ENCODE results near the gene PIGH.

GRCh38 chr14:67567654-67568053, 32.4 kb downstream of the PIGH start:
- TF ChIP-seq SMARCC2 (IDR thresholded peaks at IDR 0.05), result no peak
- TF ChIP-seq POLR2A (IDR thresholded peaks at IDR 0.05; ENCODE audit: insufficient read depth in 1 of 2, low read depth in 2 of 2, low read length in 2 of 2), result no peak
- no peak for TF ChIP-seq CTCF (CRISPR knock-in tag; IDR thresholded peaks at IDR 0.05)
- no peak for TF ChIP-seq POLR2AphosphoS5 (IDR thresholded peaks at IDR 0.05; ENCODE audit: low read depth, low read length)
- TF ChIP-seq REST (IDR thresholded peaks at IDR 0.05; ENCODE audit: borderline replicate concordance in 1 of 2, low read depth in 1 of 2, low read length in 2 of 2), result no peak
- TF ChIP-seq ZSCAN30 (CRISPR knock-in tag; IDR thresholded peaks at IDR 0.05), result no peak
- TF ChIP-seq SP1 (IDR thresholded peaks at IDR 0.05), result no peak
- no peak for TF ChIP-seq SP1 (CRISPR knock-in tag; IDR thresholded peaks at IDR 0.05)
- no peak for TF ChIP-seq NFYB (CRISPR knock-in tag; IDR thresholded peaks at IDR 0.05)
- no peak for TF ChIP-seq DNMT1 (CRISPR knock-in tag; IDR thresholded peaks at IDR 0.05)
- TF ChIP-seq ZNF180 (CRISPR knock-in tag; IDR thresholded peaks at IDR 0.05; ENCODE audit: borderline replicate concordance, low read depth), result no peak

Measured in HepG2 (cell line).